OCI-LY1 (cell line): ENCODE measurements around the gene GDF7.

ENCODE experiments used
- H2AFZ ChIP-seq: fragments of 200-600 bp; sonication (generic), shearing (Covaris generic); 2 replicates; pipeline ENCODE4 v1.6.0; 2014; ENCODE audit warnings: antibody characterized with exemption, mild to moderate bottlenecking, low read length
- H3F3A ChIP-seq: fragments of 200-600 bp; sonication (generic), shearing (Covaris generic); 2 replicates; pipeline ENCODE4 v1.6.0; 2014; ENCODE audit warnings: mild to moderate bottlenecking, antibody characterized with exemption, low read length, moderate library complexity; ENCODE audit not compliant: insufficient read depth
- H3K27ac ChIP-seq: fragments of 200-600 bp; sonication (generic); 2 replicates; pipeline ENCODE4 v1.5.1; 2014; ENCODE audit warnings: low read length, mixed run types, mild to moderate bottlenecking, low read depth; ENCODE audit not compliant: poor library complexity, severe bottlenecking
- H3K27me3 ChIP-seq: fragments of 200-600 bp; sonication (generic); 2 replicates; pipeline ENCODE4 v1.6.0; 2014; ENCODE audit warnings: antibody characterized with exemption, mild to moderate bottlenecking, low read length, moderate library complexity; ENCODE audit not compliant: insufficient read depth
- H3K36me3 ChIP-seq: fragments of 200-600 bp; sonication (generic); 2 replicates; pipeline ENCODE4 v1.6.1; 2014; ENCODE audit warnings: mild to moderate bottlenecking, antibody characterized with exemption, low read length, moderate library complexity, mixed read lengths; ENCODE audit not compliant: insufficient read depth
- H3K4me1 ChIP-seq: fragments of 200-600 bp; sonication (generic); 2 replicates; pipeline ENCODE4 v1.5.1; 2014; ENCODE audit warnings: mild to moderate bottlenecking, low read length, moderate library complexity; ENCODE audit not compliant: insufficient read depth, severe bottlenecking
- H3K4me2 ChIP-seq: fragments of 200-600 bp; sonication (generic), shearing (Covaris generic); 2 replicates; pipeline ENCODE4 v1.6.1; 2014; ENCODE audit warnings: low read length
- H3K4me3 ChIP-seq: fragments of 200-600 bp; sonication (generic); 2 replicates; pipeline ENCODE4 v1.5.1; 2014; ENCODE audit warnings: low read length, low read depth, mild to moderate bottlenecking, mixed read lengths; ENCODE audit not compliant: poor library complexity, severe bottlenecking
- H3K79me2 ChIP-seq: fragments of 200-600 bp; shearing (Covaris generic); 2 replicates; pipeline ENCODE4 v1.6.1; 2016; ENCODE audit warnings: mixed run types, low read length, mixed read lengths; ENCODE audit not compliant: insufficient read depth
- H3K9ac ChIP-seq: fragments of 200-600 bp; sonication (generic), shearing (Covaris generic); 2 replicates; pipeline ENCODE4 v1.6.1; 2014; ENCODE audit warnings: mild to moderate bottlenecking, low read length, mixed read lengths
- H3K9me2 ChIP-seq: fragments of 200-600 bp; sonication (generic), shearing (Covaris generic); 2 replicates; pipeline ENCODE4 v1.6.1; 2014; ENCODE audit warnings: low read depth, mild to moderate bottlenecking, low read length, mixed read lengths
- H3K9me3 ChIP-seq: fragments of 200-600 bp; shearing (Covaris generic); 2 replicates; pipeline ENCODE4 v1.6.1; 2014; ENCODE audit warnings: low read length, mixed read lengths
- H4K20me1 ChIP-seq: fragments of 200-600 bp; sonication (generic), shearing (Covaris generic); 2 replicates; pipeline ENCODE4 v1.6.0; 2016; ENCODE audit warnings: mild to moderate bottlenecking, low read length; ENCODE audit not compliant: insufficient read depth
- EZH2 ChIP-seq: fragments of 200-600 bp; sonication (generic), shearing (Covaris generic); IDR thresholded peaks from 2 replicates; pipeline ENCODE4 v1.8.0; 2017; ENCODE audit warnings: borderline replicate concordance, mixed run types, mild to moderate bottlenecking, antibody characterized with exemption, low read length, moderate library complexity, mixed read lengths
- TF ChIP-seq, protein P1 (sequence below): fragments of 200-600 bp; sonication (generic), shearing (Covaris generic); IDR thresholded peaks from 2 replicates; pipeline ENCODE4 v1.5.1; 2017; ENCODE audit warnings: mild to moderate bottlenecking, antibody characterized with exemption, low read length, moderate library complexity, mixed read lengths

GDF7 gene

GRCh38 chr2:20647211-20647610, 19.7 kb upstream of the GDF7 start:
- H3K4me3 ChIP-seq: no peak overlapping the region
- no peaks in the 10 kb centered on the region for H3F3A ChIP-seq
- no peaks in the 10 kb centered on the region for H3K9me2 ChIP-seq
- no peak overlapping the region for H3K9ac ChIP-seq
- no peaks in the 10 kb centered on the region for H3K79me2 ChIP-seq
- no peaks in the 10 kb centered on the region for H3K27me3 ChIP-seq
- no peaks in the 10 kb centered on the region; the same call in 1 of the 2 replicates for H3K36me3 ChIP-seq
- no peak overlapping the region for H3K27ac ChIP-seq
- no peak overlapping the region for H2AFZ ChIP-seq
- no peaks in the 10 kb centered on the region for H3K9me3 ChIP-seq
- TF ChIP-seq, protein P1, sequence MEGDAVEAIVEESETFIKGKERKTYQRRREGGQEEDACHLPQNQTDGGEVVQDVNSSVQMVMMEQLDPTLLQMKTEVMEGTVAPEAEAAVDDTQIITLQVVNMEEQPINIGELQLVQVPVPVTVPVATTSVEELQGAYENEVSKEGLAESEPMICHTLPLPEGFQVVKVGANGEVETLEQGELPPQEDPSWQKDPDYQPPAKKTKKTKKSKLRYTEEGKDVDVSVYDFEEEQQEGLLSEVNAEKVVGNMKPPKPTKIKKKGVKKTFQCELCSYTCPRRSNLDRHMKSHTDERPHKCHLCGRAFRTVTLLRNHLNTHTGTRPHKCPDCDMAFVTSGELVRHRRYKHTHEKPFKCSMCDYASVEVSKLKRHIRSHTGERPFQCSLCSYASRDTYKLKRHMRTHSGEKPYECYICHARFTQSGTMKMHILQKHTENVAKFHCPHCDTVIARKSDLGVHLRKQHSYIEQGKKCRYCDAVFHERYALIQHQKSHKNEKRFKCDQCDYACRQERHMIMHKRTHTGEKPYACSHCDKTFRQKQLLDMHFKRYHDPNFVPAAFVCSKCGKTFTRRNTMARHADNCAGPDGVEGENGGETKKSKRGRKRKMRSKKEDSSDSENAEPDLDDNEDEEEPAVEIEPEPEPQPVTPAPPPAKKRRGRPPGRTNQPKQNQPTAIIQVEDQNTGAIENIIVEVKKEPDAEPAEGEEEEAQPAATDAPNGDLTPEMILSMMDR: no peak
- TF ChIP-seq EZH2: no peak
- H3K4me2 ChIP-seq: no peak overlapping the region
- H3K4me1 ChIP-seq: peaks cover 17% of the 10 kb centered on the region
- H4K20me1 ChIP-seq: no peaks in the 10 kb centered on the region

GRCh38 chr2:20647738-20648137, 19.2 kb upstream of the GDF7 start:
- Histone ChIP-seq H3K79me2 (no peaks in the 10 kb centered on the region), H3K9me3 (no peaks in the 10 kb centered on the region), H3K36me3 (no peaks in the 10 kb centered on the region; the same call in 1 of the 2 replicates), H3K27ac (no peak overlapping the region), H3K9me2 (no peaks in the 10 kb centered on the region), H2AFZ (no peak overlapping the region), H3K9ac (no peak overlapping the region), H3K4me1 (peaks cover 17% of the 10 kb centered on the region), H3K27me3 (no peaks in the 10 kb centered on the region), H3K4me3 (no peak overlapping the region), H3K4me2 (no peak overlapping the region), H4K20me1 (no peaks in the 10 kb centered on the region), H3F3A (no peaks in the 10 kb centered on the region)
- TF ChIP-seq EZH2: no peak
- TF ChIP-seq, protein P1: no peak

DNA sequence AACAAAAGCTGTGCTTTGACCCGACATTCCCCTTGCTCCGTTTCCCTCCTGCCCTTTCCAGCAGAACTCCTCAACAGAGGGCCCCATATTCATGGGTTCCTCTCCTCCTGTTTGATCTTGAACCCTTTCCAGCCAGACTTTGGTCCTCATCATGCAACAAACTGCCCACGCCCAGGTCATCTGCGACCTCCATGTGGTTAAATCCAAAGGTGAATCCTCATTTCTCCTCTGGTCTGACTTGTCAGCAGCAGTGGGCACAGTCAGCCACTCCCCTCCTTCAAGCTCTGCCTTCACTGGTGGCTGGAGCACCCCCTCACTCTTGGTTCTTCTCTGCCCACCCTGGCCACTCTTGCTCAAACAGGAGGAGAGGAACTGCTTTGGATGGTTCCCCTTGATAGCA, 18.7 kb upstream of the GDF7 start:
- Histone ChIP-seq H3K4me2 (no peak overlapping the region), H3K27ac (no peak overlapping the region), H3K9me2 (no peaks in the 10 kb centered on the region), H3K4me3 (no peak overlapping the region), H3K9me3 (no peaks in the 10 kb centered on the region), H3K4me1 (peaks cover 17% of the 10 kb centered on the region), H3K79me2 (no peaks in the 10 kb centered on the region), H3K27me3 (no peaks in the 10 kb centered on the region), H4K20me1 (no peaks in the 10 kb centered on the region), H2AFZ (no peak overlapping the region), H3K36me3 (no peaks in the 10 kb centered on the region; the same call in 1 of the 2 replicates), H3F3A (no peaks in the 10 kb centered on the region), H3K9ac (no peak overlapping the region)
- TF ChIP-seq, protein P1: no peak
- TF ChIP-seq EZH2: no peak
